Measurements from ENCODE around the gene TMEM163. TPM values are rescaled to one million over a fixed set of nuclear protein-coding genes. Genes with fewer than 3 reads are reported as not detected.
A peak's percentile ranks its signal among the peaks of the same experiment; 100 is the strongest.

The TMEM163 gene
- total and polyA plus RNA-seq, 12 donors, result 0.16 to 1.7 (median 0.37) TPM

GRCh38 chr2:134518101-134518500 lies 200.7 kb downstream of the TMEM163 start:
- TF ChIP-seq CTCF (IDR thresholded peaks at IDR 0.05), result no peak
- Histone ChIP-seq H3K27me3 (peaks cover 0 to 7% (median 0%) of the 10 kb centered on the region in 7 donors), H3K4me3 (no peak overlapping the region), H3K36me3 (no peaks in the 10 kb centered on the region), H3K4me1 (no peaks in the 10 kb centered on the region), H3K9me3 (no peaks in the 10 kb centered on the region), H3K27ac (no peak overlapping the region)
- no peak for ATAC-seq
- 89 to 96% methylated on average over 2 of the region's 2 CpGs for WGBS, 2 donors
- no peak for DNase-seq
- intact Hi-C loops (cut with DNase I), result no loop called here

DNA sequence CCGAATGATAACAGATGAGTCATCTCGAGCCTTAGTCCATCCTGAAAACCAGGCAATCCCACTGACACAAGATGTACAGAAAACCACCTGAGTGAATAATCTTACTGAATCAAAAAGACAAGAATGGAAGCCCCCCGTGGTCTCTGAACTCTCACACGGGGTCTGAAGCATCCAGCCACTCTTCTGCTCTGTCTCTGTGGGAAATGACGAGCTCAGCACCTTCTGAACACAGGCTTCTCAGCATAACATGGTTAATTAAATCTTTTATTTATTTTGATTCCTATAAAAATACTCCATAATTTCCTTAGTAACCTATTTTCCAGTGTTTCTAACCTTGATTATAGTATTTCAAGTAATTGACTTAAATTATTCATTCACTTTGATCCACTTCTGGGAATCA lies 203.7 kb downstream of the TMEM163 start:
- Histone ChIP-seq H3K36me3 (no peaks in the 10 kb centered on the region), H3K9me3 (no peaks in the 10 kb centered on the region), H3K27me3 (peaks cover 0 to 5% (median 0%) of the 10 kb centered on the region in 7 donors), H3K27ac (no peak overlapping the region), H3K4me1 (peaks cover 0 to 3% (median 0%) of the 10 kb centered on the region in 9 donors), H3K4me3 (no peak overlapping the region)
- no peak for DNase-seq
- TF ChIP-seq CTCF (IDR thresholded peaks at IDR 0.05), result no peak
- ATAC-seq, result no peak
- intact Hi-C loops (cut with DNase I), result no loop called here
- 77 to 89% methylated on average over 5 of the region's 5 CpGs for WGBS, 2 donors

- Histone ChIP-seq H3K27ac (no peak overlapping the region), H3K27me3 (peaks cover 0 to 5% (median 0%) of the 10 kb centered on the region in 7 donors), H3K4me3 (no peak overlapping the region), H3K36me3 (no peaks in the 10 kb centered on the region), H3K9me3 (no peaks in the 10 kb centered on the region), H3K4me1 (peaks cover 0 to 3% (median 0%) of the 10 kb centered on the region in 9 donors)
- ATAC-seq (peak in 2 of 8 donors; percentile 14 to 18), DNase-seq (no peak)
- WGBS, 2 donors, result 78 to 83% methylated on average over 5 of the region's 5 CpGs
- no peak for TF ChIP-seq CTCF (IDR thresholded peaks at IDR 0.05)
- intact Hi-C loops (cut with DNase I), result no loop called here
These were observed 205.4 kb downstream of the TMEM163 start for GRCh38 chr2:134513465-134513804.

- ATAC-seq (peak in 2 of 8 donors; percentile 28 to 35), DNase-seq (no peak)
- Histone ChIP-seq H3K36me3 (no peaks in the 10 kb centered on the region), H3K27me3 (peaks cover 0 to 5% (median 0%) of the 10 kb centered on the region in 7 donors), H3K4me1 (peaks cover 0 to 3% (median 0%) of the 10 kb centered on the region in 9 donors), H3K27ac (no peak overlapping the region), H3K4me3 (no peak overlapping the region), H3K9me3 (no peaks in the 10 kb centered on the region)
- 88 to 93% methylated on average over 4 of the region's 4 CpGs for WGBS, 2 donors
- TF ChIP-seq CTCF (IDR thresholded peaks at IDR 0.05), result no peak
- intact Hi-C loops (cut with DNase I), result no loop called here
These were observed 205.9 kb downstream of the TMEM163 start for GRCh38 chr2:134512734-134513464.

Data from heart right ventricle (tissue), 16 donors.